SK-N-MC (cell line): ENCODE measurements around the gene VSIG10L2.

Experiments used
- DNase-seq: peaks from one replicate; pipeline ENCODE4 v3.0.0-alpha.2; 2011; ENCODE audit warnings: low read depth, low spot score
- H3K27ac ChIP-seq: fragments of 200-600 bp; sonication (generic); 2 replicates; pipeline ENCODE4 v1.5.1; 2016; ENCODE audit warnings: mixed run types
- H3K36me3 ChIP-seq: fragments of 200-600 bp; sonication (generic); 2 replicates; pipeline ENCODE4 v1.6.1; 2017; ENCODE audit warnings: antibody characterized with exemption, low read length, mixed read lengths; ENCODE audit not compliant: insufficient read depth
- H3K4me3 ChIP-seq: fragments of 200-600 bp; sonication (generic); 2 replicates; pipeline ENCODE4 v1.5.1; 2016
- H3K9ac ChIP-seq: fragments of 200-600 bp; sonication (generic); 2 replicates; pipeline ENCODE4 v1.8.0; 2017; ENCODE audit warnings: mixed run types, mixed read lengths; ENCODE audit not compliant: insufficient read length
- H3K9me3 ChIP-seq: fragments of 200-600 bp; sonication (generic); 2 replicates; pipeline ENCODE4 v1.6.1; 2017; ENCODE audit warnings: low read depth, mild to moderate bottlenecking, antibody characterized with exemption, low read length, moderate library complexity, mixed read lengths
- EZH2 ChIP-seq: fragments of 200-600 bp; sonication (generic); IDR thresholded peaks from one replicate; pipeline ENCODE4 v1.6.1; 2017; ENCODE audit warnings: antibody characterized with exemption
- FOXP2 ChIP-seq: optimal IDR thresholded peaks from 2 replicates; pipeline ENCODE3; 2011; ENCODE audit warnings: mild to moderate bottlenecking, moderate library complexity; ENCODE audit not compliant: insufficient read depth; ENCODE audit errors: extremely low read length, control extremely low read depth
- POLR2AphosphoS5 ChIP-seq: IDR thresholded peaks from 2 replicates; pipeline ENCODE4 v1.6.1; 2012; ENCODE audit warnings: mild to moderate bottlenecking, low read depth, low read length, borderline replicate concordance

The VSIG10L2 gene

GRCh38 chr11:125992893-125993292 lies 47.0 kb downstream of the VSIG10L2 start:
- Histone ChIP-seq H3K27ac (no peak overlapping the region), H3K9me3 (no peaks in the 10 kb centered on the region), H3K36me3 (peaks cover 36% of the 10 kb centered on the region), H3K9ac (no peak overlapping the region), H3K4me3 (no peak overlapping the region)
- no peak for DNase-seq
- TF ChIP-seq POLR2AphosphoS5 (no peak), EZH2 (no peak), FOXP2 (no peak)

GRCh38 chr11:125994509-125994908 lies 48.7 kb downstream of the VSIG10L2 start:
- Histone ChIP-seq H3K36me3 (peaks cover 41% of the 10 kb centered on the region), H3K9ac (no peak overlapping the region), H3K4me3 (no peak overlapping the region), H3K9me3 (no peaks in the 10 kb centered on the region), H3K27ac (no peak overlapping the region)
- TF ChIP-seq EZH2 (no peak), FOXP2 (no peak), POLR2AphosphoS5 (no peak)
- DNase-seq: no peak

GRCh38 chr11:125995313-125995712 lies 49.5 kb downstream of the VSIG10L2 start:
- no peak overlapping the region for H3K27ac ChIP-seq
- no peak overlapping the region for H3K4me3 ChIP-seq
- H3K9me3 ChIP-seq: no peaks in the 10 kb centered on the region
- no peak for DNase-seq
- peaks cover 42% of the 10 kb centered on the region for H3K36me3 ChIP-seq
- H3K9ac ChIP-seq: no peak overlapping the region
- TF ChIP-seq EZH2 (no peak), POLR2AphosphoS5 (no peak), FOXP2 (no peak)

GRCh38 chr11:125998267-125998666 lies 52.4 kb downstream of the VSIG10L2 start:
- no peaks in the 10 kb centered on the region for H3K9me3 ChIP-seq
- H3K9ac ChIP-seq: no peak overlapping the region
- no peak for DNase-seq
- no peak overlapping the region for H3K4me3 ChIP-seq
- no peak for TF ChIP-seq FOXP2
- TF ChIP-seq POLR2AphosphoS5: no peak
- TF ChIP-seq EZH2: no peak
- no peak overlapping the region for H3K27ac ChIP-seq
- peaks cover 52% of the 10 kb centered on the region for H3K36me3 ChIP-seq

GRCh38 chr11:125999234-125999880 lies 53.5 kb downstream of the VSIG10L2 start:
- Histone ChIP-seq H3K36me3 (peaks cover 51% of the 10 kb centered on the region), H3K4me3 (no peak overlapping the region), H3K27ac (no peak overlapping the region), H3K9me3 (no peaks in the 10 kb centered on the region), H3K9ac (no peak overlapping the region)
- TF ChIP-seq FOXP2: no peak
- TF ChIP-seq EZH2: no peak
- no peak for TF ChIP-seq POLR2AphosphoS5
- DNase-seq: no peak

- Histone ChIP-seq H3K4me3 (no peak overlapping the region), H3K9ac (no peak overlapping the region), H3K36me3 (peaks cover 39% of the 10 kb centered on the region), H3K27ac (no peak overlapping the region), H3K9me3 (no peaks in the 10 kb centered on the region)
- no peak for DNase-seq
- TF ChIP-seq POLR2AphosphoS5: no peak
- no peak for TF ChIP-seq FOXP2
- no peak for TF ChIP-seq EZH2
Observed at GRCh38 chr11:126002181-126002580, 56.3 kb downstream of the VSIG10L2 start.
